HEK293 (cell line): Measurements from ENCODE around the gene PIGP.

Source experiments
- GLIS2 ChIP-seq: fragments of 450-650 bp; formaldehyde crosslinking; IDR thresholded peaks from 2 replicates; pipeline ENCODE4 v1.5.1; 2016; ENCODE audit warnings: missing biosample characterization, missing genetic modification characterization
- MYNN ChIP-seq: fragments of 450-650 bp; formaldehyde crosslinking; IDR thresholded peaks from 2 replicates; pipeline ENCODE4 v1.5.1; 2016; ENCODE audit warnings: missing biosample characterization, missing genetic modification characterization, borderline replicate concordance
- REPIN1 ChIP-seq: fragments of 450-650 bp; formaldehyde crosslinking; IDR thresholded peaks from 2 replicates; pipeline ENCODE4 v1.5.1; 2017; ENCODE audit warnings: missing biosample characterization, missing genetic modification characterization, low read depth
- WT1 ChIP-seq: fragments of 450-650 bp; formaldehyde crosslinking; IDR thresholded peaks from 2 replicates; pipeline ENCODE4 v1.5.1; 2016; ENCODE audit warnings: missing biosample characterization, missing genetic modification characterization
- YY2 ChIP-seq: fragments of 450-650 bp; formaldehyde crosslinking; IDR thresholded peaks from 2 replicates; pipeline ENCODE4 v1.5.1; 2016; ENCODE audit warnings: missing biosample characterization, missing genetic modification characterization
- ZBTB44 ChIP-seq: fragments of 450-650 bp; IDR thresholded peaks from 2 replicates; pipeline ENCODE4 v1.5.1; 2018; ENCODE audit warnings: missing biosample characterization, mild to moderate bottlenecking, missing genetic modification characterization
- ZEB2 ChIP-seq: fragments of 450-650 bp; formaldehyde crosslinking; IDR thresholded peaks from 2 replicates; pipeline ENCODE4 v1.5.1; 2016; ENCODE audit warnings: missing biosample characterization, missing genetic modification characterization
- ZNF138 ChIP-seq: fragments of 450-650 bp; formaldehyde crosslinking; IDR thresholded peaks from 2 replicates; pipeline ENCODE4 v1.5.1; 2016; ENCODE audit warnings: missing biosample characterization, missing genetic modification characterization, borderline replicate concordance
- ZNF140 ChIP-seq: fragments of 450-650 bp; formaldehyde crosslinking; IDR thresholded peaks from 2 replicates; pipeline ENCODE4 v1.5.1; 2016; ENCODE audit warnings: missing biosample characterization, missing genetic modification characterization
- ZNF16 ChIP-seq: fragments of 450-650 bp; formaldehyde crosslinking; IDR thresholded peaks from 2 replicates; pipeline ENCODE4 v1.5.1; 2016; ENCODE audit warnings: low read depth, missing biosample characterization, missing genetic modification characterization
- ZNF174 ChIP-seq: fragments of 450-650 bp; formaldehyde crosslinking; IDR thresholded peaks from 2 replicates; pipeline ENCODE4 v1.5.0; 2017; ENCODE audit warnings: missing biosample characterization, mild to moderate bottlenecking, missing genetic modification characterization
- ZNF239 ChIP-seq: fragments of 450-650 bp; formaldehyde crosslinking; IDR thresholded peaks from 2 replicates; pipeline ENCODE4 v1.5.1; 2016; ENCODE audit warnings: missing biosample characterization, missing genetic modification characterization
- ZNF248 ChIP-seq: fragments of 450-650 bp; formaldehyde crosslinking; IDR thresholded peaks from 2 replicates; pipeline ENCODE4 v1.5.1; 2017; ENCODE audit warnings: missing biosample characterization, missing genetic modification characterization
- ZNF341 ChIP-seq: fragments of 450-650 bp; formaldehyde crosslinking; IDR thresholded peaks from 2 replicates; pipeline ENCODE4; 2016; ENCODE audit warnings: low read depth, missing biosample characterization, missing genetic modification characterization
- ZNF350 ChIP-seq: fragments of 450-650 bp; formaldehyde crosslinking; IDR thresholded peaks from 2 replicates; pipeline ENCODE4 v1.5.0; 2017; ENCODE audit warnings: missing biosample characterization, mild to moderate bottlenecking, missing genetic modification characterization
- ZNF354C ChIP-seq: fragments of 450-650 bp; formaldehyde crosslinking; IDR thresholded peaks from 2 replicates; pipeline ENCODE4 v1.5.1; 2016; ENCODE audit warnings: missing biosample characterization, missing genetic modification characterization, low read depth, borderline replicate concordance
- ZNF426 ChIP-seq: fragments of 450-650 bp; formaldehyde crosslinking; IDR thresholded peaks from 2 replicates; pipeline ENCODE4 v1.5.1; 2017; ENCODE audit warnings: missing biosample characterization, missing genetic modification characterization, mild to moderate bottlenecking, inconsistent platforms, moderate library complexity
- ZNF514 ChIP-seq: fragments of 450-650 bp; formaldehyde crosslinking; IDR thresholded peaks from 2 replicates; pipeline ENCODE4 v1.5.1; 2016; ENCODE audit warnings: missing biosample characterization, missing genetic modification characterization
- ZNF529 ChIP-seq: fragments of 450-650 bp; formaldehyde crosslinking; IDR thresholded peaks from 2 replicates; pipeline ENCODE4 v1.5.1; 2017; ENCODE audit warnings: missing genetic modification characterization, missing biosample characterization; ENCODE audit not compliant: insufficient replicate concordance
- ZNF560 ChIP-seq: fragments of 450-650 bp; formaldehyde crosslinking; IDR thresholded peaks from 2 replicates; pipeline ENCODE4 v1.5.1; 2017; ENCODE audit warnings: missing biosample characterization, missing genetic modification characterization, borderline replicate concordance
- ZNF610 ChIP-seq: fragments of 450-650 bp; formaldehyde crosslinking; IDR thresholded peaks from 2 replicates; pipeline ENCODE4 v1.5.1; 2016; ENCODE audit warnings: missing biosample characterization, missing genetic modification characterization, borderline replicate concordance
- ZNF623 ChIP-seq: fragments of 450-650 bp; formaldehyde crosslinking; IDR thresholded peaks from 2 replicates; pipeline ENCODE4 v1.5.1; 2016; ENCODE audit warnings: missing biosample characterization, missing genetic modification characterization
- ZNF645 ChIP-seq: fragments of 450-650 bp; formaldehyde crosslinking; IDR thresholded peaks from 2 replicates; pipeline ENCODE4; 2016; ENCODE audit warnings: missing biosample characterization, missing genetic modification characterization
- ZNF660 ChIP-seq: fragments of 450-650 bp; IDR thresholded peaks from 2 replicates; pipeline ENCODE4 v1.5.1; 2018; ENCODE audit warnings: missing biosample characterization, mild to moderate bottlenecking, missing genetic modification characterization
- ZNF670 ChIP-seq: fragments of 450-650 bp; formaldehyde crosslinking; IDR thresholded peaks from 2 replicates; pipeline ENCODE4 v1.5.1; 2016; ENCODE audit warnings: missing biosample characterization, missing genetic modification characterization, low read depth
- ZNF776 ChIP-seq: fragments of 450-650 bp; formaldehyde crosslinking; IDR thresholded peaks from 2 replicates; pipeline ENCODE4 v1.5.0; 2017; ENCODE audit warnings: missing biosample characterization, missing genetic modification characterization, borderline replicate concordance
- ZNF791 ChIP-seq: fragments of 450-650 bp; formaldehyde crosslinking; IDR thresholded peaks from 2 replicates; pipeline ENCODE4 v1.5.1; 2016; ENCODE audit warnings: missing biosample characterization, missing genetic modification characterization
- ZNF837 ChIP-seq: fragments of 450-650 bp; formaldehyde crosslinking; IDR thresholded peaks from 2 replicates; pipeline ENCODE4 v1.5.1; 2016; ENCODE audit warnings: missing biosample characterization, missing genetic modification characterization
- TF ChIP-seq, protein P1 (sequence below): fragments of 450-650 bp; formaldehyde crosslinking; IDR thresholded peaks from 2 replicates; pipeline ENCODE4 v1.5.1; 2016; ENCODE audit warnings: missing biosample characterization, missing genetic modification characterization
- TF ChIP-seq, protein P2 (sequence below): fragments of 450-650 bp; formaldehyde crosslinking; IDR thresholded peaks from 2 replicates; pipeline ENCODE4 v1.5.1; 2016; ENCODE audit warnings: missing biosample characterization, missing genetic modification characterization
- TF ChIP-seq, protein P3 (sequence below): fragments of 450-650 bp; formaldehyde crosslinking; IDR thresholded peaks from 2 replicates; pipeline ENCODE4 v1.5.1; 2016; ENCODE audit warnings: missing biosample characterization, missing genetic modification characterization

The PIGP gene

DNA sequence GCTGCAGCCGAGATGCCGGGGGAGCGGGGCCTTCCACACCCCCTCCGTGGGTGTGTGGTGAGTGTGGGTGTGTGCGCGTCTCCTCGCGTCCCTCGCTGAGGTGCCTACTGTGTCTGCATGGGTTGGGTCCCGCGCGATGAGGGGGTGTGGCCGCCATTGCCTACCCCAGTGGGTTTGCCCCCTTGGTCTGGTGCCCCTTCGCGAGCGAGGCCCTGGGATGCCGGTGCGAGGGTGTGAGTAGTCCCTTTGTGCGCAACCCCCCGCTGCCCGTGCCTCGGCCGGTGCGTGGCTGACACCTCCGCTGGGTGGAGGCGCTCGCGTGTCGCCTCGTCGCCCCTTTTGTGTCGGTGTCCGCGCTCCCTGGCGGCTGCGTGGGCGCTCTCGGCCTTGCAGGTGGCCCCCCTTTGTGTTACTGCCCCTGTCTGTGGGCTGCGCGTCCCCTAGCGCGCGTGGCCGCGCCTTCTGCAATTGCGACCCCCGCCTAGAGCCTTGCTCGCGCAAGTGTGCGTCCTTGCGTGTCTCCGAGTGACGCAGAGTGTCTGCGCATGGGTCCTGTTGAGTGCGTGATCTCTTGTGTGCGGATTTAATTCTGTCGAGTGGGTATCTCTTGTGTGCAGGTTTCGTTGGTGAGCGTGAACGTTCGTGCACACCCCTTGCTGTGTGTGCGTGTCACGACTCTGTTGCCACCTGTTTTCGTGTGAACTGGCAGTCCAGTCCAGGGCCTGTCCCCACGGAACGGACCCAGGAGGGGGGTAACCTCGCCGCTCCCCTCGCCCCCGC, 736 bp upstream of the PIGP start (continued):
- TF ChIP-seq ZNF645 (tag by site-specific recombination) (no peak), ZNF837 (tag by site-specific recombination) (peak; percentile 10; the same call in 1 of the 2 replicates), ZNF670 (tag by site-specific recombination) (no peak), ZNF514 (tag by site-specific recombination) (no peak), ZNF623 (0 out of 2 replicates have a peak, but pooled peaks have one; percentile 3), ZNF354C (no peak), ZNF560 (no peak), ZNF660 (tag by site-specific recombination) (0 out of 2 replicates have a peak, but pooled peaks have one; percentile 16), ZEB2 (tag by site-specific recombination) (no peak; the same call in none of the 2 replicates), ZNF174 (tag by site-specific recombination) (no peak), ZNF248 (tag by site-specific recombination) (no peak), ZNF16 (no peak), ZNF791 (tag by site-specific recombination) (no peak), ZNF138 (tag by site-specific recombination) (no peak), YY2 (tag by site-specific recombination) (no peak), ZNF426 (tag by site-specific recombination) (no peak), ZNF529 (tag by site-specific recombination) (no peak), ZNF341 (tag by site-specific recombination) (no peak; the same call in 1 of the 2 replicates), GLIS2 (tag by site-specific recombination) (peak; percentile 97), ZNF610 (tag by site-specific recombination) (no peak), ZBTB44 (no peak), MYNN (tag by site-specific recombination) (no peak; the same call in 1 of the 2 replicates), ZNF776 (no peak), ZNF140 (tag by site-specific recombination) (no peak), REPIN1 (peak; percentile 71; the same call in 1 of the 2 replicates), WT1 (tag by site-specific recombination) (peak; percentile 37; the same call in 1 of the 2 replicates), ZNF350 (tag by site-specific recombination) (no peak), ZNF239 (tag by site-specific recombination) (0 out of 2 replicates have a peak, but pooled peaks have one; percentile 44)
- TF ChIP-seq, protein P1, sequence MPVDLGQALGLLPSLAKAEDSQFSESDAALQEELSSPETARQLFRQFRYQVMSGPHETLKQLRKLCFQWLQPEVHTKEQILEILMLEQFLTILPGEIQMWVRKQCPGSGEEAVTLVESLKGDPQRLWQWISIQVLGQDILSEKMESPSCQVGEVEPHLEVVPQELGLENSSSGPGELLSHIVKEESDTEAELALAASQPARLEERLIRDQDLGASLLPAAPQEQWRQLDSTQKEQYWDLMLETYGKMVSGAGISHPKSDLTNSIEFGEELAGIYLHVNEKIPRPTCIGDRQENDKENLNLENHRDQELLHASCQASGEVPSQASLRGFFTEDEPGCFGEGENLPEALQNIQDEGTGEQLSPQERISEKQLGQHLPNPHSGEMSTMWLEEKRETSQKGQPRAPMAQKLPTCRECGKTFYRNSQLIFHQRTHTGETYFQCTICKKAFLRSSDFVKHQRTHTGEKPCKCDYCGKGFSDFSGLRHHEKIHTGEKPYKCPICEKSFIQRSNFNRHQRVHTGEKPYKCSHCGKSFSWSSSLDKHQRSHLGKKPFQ (tag by site-specific recombination), result peak; percentile 96
- TF ChIP-seq, protein P2, sequence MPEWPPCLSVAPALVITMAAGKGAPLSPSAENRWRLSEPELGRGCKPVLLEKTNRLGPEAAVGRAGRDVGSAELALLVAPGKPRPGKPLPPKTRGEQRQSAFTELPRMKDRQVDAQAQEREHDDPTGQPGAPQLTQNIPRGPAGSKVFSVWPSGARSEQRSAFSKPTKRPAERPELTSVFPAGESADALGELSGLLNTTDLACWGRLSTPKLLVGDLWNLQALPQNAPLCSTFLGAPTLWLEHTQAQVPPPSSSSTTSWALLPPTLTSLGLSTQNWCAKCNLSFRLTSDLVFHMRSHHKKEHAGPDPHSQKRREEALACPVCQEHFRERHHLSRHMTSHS (tag by site-specific recombination), result no peak
- TF ChIP-seq, protein P3, sequence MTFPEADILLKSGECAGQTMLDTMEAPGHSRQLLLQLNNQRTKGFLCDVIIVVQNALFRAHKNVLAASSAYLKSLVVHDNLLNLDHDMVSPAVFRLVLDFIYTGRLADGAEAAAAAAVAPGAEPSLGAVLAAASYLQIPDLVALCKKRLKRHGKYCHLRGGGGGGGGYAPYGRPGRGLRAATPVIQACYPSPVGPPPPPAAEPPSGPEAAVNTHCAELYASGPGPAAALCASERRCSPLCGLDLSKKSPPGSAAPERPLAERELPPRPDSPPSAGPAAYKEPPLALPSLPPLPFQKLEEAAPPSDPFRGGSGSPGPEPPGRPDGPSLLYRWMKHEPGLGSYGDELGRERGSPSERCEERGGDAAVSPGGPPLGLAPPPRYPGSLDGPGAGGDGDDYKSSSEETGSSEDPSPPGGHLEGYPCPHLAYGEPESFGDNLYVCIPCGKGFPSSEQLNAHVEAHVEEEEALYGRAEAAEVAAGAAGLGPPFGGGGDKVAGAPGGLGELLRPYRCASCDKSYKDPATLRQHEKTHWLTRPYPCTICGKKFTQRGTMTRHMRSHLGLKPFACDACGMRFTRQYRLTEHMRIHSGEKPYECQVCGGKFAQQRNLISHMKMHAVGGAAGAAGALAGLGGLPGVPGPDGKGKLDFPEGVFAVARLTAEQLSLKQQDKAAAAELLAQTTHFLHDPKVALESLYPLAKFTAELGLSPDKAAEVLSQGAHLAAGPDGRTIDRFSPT (tag by site-specific recombination), result no peak
